CD4-positive, alpha-beta T cell treated with Interleukin-6 for 4 hours (primary cell): ENCODE measurements around the gene RIPOR3.
"Not testable (repeated sequence)": the region's sequence is repeated elsewhere in the genome, so short reads cannot be mapped to it uniquely, and the experiment has no call there.

Experiments
- DNase-seq: peaks from one replicate; pipeline ENCODE4 v3.0.0-alpha.2; 2020; ENCODE audit warnings: mixed read lengths

The RIPOR3 gene

DNA sequence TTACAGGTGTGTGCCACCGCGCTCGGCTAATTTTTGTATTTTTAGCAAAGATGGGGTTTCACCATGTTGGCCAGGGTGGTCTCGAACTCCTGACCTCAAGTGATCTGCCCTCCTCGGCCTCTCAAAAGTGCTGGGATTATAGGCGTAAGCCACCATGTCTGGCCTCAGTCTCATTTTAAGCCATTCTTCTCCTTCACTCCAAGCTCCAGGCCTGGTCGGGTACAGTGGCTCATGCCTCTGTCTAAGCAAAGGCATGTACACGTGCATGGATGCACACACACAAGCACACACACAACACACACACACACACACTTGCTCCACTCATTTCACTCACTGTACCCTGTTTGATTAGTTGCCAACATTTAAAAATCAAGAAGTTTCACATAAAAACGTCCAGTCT, 32.3 kb upstream of the RIPOR3 start:
- DNase-seq: no peak

DNA sequence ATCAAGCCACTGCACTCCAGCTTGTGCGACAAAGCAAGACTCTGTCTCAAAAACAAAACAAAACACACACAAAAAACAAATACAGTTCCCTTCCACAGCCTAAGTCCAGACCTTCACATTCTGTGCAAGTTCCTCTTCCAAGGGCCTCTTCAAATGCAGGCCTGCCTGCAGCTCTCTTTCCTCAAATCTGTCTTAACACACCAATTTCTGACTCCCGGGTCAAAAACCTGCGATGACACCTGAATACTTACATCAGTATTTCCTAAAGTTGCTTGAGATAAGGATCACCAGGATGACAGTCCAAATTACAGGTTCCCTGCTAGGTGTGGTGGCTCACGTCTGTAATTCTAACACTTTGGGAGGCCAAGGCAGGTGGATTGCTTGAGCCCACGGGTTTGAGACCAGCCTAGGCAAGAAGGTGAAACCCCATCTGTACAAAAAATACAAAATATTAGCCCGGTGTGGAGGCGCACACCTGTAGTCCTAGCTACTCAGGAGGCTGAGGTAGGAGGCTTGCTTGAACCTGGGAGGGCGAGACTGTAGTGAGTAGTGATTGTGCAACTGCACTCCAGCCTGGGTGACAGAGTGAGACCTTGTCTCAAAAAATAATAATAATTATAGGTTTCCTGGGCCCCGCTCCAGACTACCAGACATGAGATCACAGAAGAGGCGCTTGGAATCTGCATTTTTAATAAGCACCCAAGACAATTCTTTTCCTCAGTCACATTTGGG, 31.2 kb upstream of the RIPOR3 start:
- DNase-seq: no peak

DNA sequence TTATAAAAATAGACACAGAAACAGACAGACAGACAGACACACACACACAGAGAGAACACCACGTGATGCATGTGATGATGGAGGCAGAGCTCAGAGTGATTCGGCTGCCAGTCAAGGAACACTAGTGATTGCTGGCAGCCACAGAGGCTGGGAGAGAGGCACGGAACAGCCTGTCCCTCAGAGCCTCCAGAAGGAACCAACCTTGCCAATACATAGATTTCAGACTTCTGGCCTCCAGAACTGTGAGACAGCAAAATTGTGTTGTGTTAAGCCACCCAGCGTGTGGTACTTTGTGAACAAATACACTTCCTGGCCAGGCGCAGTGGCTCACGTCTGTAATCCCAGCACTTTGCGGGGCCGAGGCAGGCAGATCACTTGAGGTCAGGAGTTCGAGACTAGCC, 30.5 kb upstream of the RIPOR3 start:
- no peak for DNase-seq

DNA sequence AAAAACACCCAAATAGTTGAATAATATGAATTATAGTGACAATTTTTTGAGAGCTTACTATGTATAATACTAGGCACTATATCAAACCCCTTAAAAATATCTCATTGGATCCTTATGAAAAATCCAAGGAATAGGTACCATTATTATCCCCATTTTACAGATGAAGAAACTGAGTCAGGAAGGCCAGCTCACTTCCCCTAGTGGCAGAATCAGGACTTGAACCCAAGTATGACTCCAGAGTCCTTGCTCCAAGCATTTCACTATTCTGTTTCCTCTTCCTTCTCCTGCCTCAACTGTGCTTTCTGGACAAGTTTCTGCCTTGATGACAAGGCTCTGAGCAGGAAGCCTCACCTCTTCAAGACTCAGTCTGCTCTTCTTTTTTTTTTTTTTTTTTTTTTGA, 29.2 kb upstream of the RIPOR3 start:
- DNase-seq: no peak

DNA sequence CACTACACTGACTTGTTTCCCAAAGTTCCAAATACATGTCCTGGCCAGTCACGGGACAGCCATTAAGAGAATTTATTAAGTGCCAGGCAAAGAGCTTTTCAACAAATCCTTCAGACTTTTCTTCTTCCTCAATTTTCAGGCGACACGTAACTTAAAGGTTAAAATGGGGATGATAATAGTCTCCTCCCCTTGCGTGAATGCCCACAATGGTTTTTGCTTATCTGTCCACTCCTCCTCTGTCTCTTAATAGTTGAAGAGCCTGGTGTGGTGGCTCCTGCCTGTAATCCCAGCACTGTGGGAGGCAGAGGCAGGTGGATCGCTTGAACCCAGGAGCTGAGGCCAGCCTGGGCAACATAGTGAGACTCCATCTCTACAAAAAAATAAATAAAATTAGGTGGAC, 28.7 kb upstream of the RIPOR3 start:
- no peak for DNase-seq

DNA sequence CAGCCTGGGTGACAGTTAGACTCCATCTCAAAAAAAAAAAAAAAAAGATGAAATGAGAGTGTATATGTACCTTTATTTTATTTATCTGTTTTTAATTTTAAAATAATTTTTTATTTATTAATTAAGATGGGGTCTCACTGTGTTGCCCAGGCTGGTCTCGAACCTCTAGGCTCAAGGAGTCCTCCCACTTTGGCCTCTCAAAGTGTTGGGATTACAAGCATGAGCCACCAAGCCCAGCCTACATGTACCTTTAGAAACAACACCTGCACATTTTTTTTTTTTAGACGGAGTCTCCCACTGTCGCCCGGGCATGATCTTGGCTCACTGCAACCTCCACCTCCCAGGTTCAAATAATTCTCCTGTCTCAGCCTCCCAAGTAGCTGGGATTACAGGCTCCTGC, 28.0 kb upstream of the RIPOR3 start:
- no peak for DNase-seq

DNA sequence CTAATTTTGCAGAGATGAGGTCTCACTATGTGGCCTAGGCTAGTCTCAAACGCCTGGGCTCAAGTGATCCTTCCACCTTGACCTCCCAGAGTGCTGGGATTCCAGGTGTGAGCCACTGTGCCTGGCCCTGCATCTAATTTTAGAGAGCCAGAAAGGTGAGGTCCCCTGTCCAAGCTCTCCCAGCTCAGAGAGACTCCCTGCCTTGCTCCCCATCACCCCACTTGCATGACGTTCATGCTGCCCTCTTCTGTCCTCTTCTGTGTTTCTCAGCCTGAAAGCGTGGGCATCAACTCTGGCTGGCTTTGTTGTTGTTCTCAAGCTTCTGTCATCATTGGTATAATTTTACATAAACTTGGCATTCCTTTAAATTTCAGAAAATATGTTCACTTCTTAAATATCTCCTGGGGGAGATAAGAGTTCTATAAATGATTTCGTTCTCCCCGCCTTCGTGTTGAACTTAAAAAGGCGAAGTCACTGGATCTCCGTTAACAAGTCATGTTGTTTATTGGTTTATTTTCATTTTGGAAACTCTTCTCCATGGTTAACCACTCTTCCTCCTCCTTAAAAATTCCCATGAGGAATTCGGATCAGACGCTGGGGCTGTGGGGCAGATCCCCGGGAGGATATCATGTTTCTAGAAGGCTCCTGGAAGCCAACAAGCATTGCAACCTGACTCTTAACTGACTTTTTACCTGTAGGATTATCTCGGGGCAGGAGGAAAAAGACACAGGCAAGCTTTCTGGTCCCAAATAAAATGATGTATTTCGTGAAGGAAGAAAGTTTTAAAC, 26.8 kb upstream of the RIPOR3 start:
- DNase-seq: no peak

DNA sequence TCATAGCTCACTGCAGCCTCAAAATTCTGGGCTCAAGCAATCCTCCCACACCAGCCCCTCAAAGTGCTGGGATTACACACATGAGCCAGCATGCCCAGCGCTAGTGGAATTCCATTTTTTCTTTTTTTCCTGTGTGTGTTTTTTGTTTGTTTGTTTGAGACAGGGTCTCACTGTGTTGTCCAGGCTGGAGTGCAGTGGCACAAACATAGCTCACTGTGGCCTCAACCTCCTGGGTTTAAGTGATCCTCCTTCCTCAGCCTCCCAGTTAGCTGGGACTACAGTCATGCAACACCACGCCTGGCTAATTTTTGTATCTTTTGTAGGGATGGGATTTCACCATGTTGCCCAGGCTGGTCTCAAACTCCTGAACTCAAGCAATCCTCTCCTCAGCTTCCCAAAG, 26.0 kb upstream of the RIPOR3 start:
- DNase-seq: no peak

DNA sequence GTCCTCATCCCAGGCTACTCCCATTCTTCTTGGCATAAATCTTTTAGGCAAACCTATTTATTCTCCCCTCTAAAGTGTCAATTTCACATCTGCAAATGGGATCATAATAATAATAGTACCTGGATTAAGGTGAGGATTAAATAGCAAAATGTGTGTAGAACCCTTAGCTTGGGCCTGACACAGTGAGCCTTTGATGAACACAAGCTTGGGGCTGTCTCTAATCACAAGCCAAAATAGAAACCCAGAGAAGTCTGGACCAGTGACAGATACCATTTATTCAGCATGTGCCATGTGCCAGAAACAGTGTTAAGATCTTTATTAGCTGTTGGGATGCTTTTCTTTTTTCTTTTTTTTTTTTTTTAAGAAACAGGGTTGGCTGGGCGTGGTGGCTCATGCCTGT, 25.2 kb upstream of the RIPOR3 start:
- no peak for DNase-seq

DNA sequence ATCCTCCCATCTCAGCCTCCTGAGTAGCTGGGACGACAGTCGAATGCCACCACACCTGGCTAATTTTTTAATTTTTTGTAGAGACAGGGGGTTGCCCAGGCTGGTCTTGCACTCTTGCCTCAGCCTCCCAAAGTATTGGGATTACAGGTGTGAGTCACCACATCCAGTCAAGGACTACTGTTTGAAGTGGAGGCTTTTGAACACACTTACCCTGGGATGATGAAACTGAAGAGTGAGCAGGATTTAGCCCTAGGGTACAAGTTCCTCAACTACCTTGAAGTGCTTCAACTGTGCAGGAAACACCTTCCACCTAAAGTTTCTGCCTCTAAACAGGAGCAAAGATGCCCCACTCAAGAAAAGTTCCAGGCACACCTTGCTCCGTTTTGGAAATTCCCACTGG, 24.4 kb upstream of the RIPOR3 start:
- no peak for DNase-seq

DNA sequence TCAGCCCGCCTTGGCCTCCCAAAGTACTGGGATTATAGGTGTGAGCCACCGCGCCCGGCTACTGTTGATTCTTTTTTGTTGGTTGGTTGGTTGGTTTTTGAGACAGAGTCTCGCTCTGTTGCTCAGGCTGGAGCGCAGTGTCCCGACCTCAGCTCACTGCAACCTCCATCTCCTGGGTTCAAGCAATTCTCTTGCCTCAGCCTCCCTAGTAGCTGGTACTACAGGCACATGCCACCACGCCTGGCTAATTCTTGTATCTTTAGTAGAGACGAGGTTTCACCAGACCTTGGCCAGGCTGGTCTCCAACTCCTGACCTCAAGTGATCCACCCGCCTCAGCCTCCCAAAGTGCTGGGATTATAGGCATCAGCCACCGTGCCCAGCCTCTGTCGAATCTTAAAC, 23.1 kb upstream of the RIPOR3 start:
- not testable (repeated sequence) for DNase-seq

DNA sequence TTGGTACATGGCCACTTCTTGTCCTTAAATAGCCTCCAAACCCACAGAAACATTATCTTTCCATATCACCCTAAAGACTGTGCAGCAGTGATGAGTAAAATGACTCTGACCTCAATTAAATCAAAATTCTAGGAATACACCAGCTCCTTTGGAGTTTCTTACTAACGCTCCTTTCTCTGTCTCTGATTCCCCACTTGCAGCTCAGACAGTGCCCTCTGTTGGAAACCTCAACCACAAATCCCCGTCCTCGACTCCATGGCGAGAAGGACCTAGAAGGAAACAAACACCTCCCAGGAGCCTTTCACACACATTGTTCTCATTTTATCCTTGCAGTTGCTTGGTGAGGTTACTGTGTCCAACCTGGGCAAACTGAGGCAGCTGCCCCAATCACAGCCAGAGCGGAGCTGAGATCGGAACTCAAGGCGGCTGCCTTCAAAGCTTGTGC, 22.3 kb upstream of the RIPOR3 start:
- DNase-seq: no peak

DNA sequence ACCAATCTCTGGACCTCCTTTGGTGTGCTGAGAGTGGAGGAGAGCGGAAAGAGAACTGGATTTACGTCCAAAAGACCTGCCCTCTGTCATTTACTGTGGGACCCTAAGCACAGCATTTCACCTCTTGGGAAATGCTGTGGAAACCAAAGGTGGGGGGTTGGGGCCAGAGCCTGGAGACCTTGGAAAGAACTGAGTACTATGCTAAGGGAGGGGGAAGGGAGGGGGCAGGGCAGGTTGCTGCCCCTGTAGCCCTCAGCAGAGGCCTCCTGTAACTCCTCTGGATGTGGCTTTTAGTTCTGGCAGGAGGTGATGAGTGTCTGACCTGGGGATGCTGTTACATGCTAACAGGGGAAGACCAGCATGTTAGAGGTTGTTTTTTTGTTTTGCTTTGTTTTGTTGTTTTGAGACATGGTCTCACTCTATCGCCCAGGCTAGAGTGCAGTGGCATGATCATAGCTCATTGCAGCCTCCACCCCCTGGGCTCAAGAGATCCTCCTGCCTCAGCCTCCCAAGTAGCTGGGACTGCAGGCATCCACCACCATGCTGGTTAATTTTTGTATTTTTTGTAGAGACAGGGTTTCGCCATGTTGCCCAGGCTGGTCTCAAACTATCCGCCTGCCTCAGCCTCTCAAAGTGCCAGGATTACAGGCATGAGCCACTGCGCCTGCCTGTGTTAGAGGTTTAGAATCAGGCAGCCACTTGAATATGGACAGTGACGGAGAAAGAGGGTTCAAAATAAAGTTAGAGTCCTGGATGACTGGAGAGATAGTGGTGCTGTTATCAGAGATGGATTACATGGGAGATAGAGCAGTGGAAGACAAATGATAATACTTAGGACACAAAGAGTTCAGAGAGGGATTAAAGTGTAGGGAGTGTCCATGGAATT, 21.7 kb upstream of the RIPOR3 start:
- DNase-seq: no peak

DNA sequence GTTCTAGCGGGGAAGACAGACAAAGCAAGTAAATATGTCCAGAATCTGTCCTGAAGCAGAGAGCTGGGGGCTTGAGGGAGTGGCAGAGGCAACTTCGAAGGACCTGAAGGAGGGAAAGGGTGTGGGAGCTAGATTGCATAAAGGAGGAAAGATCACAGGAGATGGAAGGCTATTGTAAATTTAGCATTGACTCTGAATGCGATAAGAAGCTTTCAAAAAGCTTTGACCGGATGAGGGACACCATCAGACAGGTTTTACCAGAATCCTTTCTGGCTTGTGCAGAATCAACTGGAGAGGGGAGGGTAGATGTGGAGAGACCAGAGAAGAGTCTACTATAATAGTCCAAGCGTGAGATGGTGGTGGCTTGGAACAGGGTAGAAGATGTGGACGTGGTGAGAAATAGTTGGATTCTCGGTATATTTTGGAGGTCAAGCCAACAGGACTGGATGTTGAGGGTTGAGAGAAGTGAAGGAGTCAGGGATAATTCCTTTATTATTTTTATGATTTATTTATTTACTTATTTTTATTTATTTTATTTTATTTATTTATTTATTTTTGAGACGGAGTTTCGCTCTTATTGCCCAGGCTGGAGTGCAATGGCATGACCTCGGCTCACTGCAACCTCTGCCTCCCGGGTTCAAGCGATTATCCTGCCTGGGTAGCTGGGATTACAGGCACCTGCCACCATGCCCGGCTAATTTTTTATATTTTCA, 19.9 kb upstream of the RIPOR3 start:
- no peak for DNase-seq

DNA sequence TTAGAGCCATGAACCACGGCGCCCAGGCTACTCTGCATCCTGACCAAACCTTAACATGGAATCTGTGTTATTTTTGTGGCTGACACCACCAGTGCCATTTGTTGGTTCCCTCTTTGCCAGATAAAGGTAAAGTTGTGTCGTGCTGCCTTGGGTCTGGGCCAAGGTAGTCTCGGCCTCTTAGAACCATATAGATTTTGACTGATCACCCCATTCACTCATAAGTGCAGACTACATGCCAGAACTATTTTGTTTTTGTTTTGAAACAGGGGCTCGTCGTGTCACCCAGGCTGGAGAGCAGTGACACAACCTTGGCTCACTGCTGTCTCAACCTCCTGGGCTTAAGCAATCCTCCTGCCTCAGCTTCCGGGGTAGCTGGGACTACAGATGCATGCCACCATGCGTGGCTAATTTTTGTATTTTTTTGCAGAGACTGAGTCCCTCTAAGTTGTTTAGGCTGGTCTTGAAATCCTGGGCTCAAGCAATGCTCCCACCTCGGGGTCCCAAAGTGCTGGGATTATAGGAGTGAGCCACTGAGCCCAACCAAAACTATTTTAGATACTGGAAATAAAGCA, 19.2 kb upstream of the RIPOR3 start:
- no peak for DNase-seq

DNA sequence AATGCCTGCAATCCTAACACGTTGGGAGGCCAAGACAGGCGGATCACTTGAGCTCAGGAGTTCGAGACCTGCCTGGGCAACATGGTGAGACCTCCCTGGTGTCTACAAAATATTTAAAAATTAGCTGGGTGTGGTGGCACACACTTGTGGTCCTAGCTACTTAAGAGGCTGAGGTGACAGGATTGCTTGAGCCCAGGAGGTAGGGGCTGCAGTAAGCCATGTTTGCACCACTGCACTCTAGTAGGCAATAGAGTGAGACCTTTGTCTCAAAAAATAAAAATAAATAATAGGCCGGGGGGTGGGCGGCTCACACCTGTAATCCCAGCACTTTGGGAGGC, 18.3 kb upstream of the RIPOR3 start:
- no peak for DNase-seq

DNA sequence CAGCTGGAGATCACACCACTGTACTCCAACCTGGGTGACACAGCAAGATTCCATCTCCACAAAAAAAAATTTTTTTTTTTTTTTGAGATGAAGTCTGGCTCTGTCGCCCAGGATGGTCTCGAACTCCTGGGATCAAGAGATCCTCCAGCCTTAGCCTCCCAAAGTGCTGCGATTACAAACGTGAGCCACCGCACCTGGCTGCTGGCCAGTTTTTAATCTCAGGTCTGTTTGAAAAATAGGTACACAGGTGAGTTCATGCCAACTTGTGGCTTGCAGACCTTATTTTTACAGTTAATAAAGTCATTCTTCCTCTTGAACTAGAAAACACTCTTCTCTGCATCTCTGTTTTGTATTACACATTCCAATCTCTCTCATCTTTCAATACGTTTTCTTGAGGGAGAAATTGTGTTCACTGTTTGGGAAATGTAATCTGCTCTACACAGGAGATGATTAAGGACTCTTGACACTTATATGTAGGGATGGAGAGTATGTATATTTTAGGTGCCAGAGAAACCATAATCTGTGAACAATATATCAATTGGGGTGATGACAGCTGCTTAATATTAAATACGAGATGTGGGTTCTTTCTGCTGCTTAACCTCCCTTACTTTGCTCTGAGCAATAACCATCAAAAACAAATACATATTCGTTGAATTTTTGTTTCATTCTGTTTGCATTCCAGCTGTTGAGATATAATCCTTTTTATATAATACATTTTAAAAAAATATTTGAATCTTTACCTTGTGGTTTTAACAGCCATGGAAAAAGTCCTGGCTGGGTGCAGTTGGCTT, 17.7 kb upstream of the RIPOR3 start:
- DNase-seq: no peak

DNA sequence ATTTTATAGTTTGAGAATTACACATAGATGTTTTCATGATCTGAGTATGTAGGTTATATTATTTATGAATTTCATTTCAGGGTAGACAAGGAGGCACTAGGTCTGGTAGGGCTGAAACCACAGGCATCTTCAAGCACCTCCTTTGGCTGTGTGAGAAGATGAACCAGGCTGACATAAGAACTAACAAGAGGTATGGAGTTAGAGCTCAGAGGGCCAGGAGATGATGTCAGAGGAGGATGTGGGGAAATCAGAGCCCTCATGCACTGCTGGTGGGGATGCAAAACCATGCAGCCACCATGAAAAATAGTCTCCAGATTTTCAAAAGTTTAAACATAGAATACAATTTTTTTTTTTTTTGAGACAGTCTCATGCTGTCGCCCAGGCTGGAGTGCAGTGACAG, 13.6 kb upstream of the RIPOR3 start:
- DNase-seq: no peak

DNA sequence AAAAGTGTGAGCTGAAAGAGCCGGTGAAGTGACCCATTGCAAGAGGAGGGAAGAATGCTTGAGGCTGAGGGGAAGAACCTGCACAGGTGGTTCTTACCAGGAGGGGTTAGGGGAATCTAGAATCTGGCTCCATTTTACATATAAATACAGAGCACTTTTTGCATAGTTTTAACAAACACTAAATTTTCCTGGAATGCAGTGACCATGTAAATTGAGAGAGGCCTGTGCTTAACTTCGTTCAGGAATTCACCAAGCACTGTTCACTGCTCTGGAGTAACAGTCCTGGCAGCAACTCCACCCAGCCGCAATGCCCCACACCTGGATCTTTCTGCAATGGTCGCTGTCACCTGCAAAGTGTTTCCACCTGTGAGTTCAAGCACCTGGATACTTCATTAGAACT, 13.2 kb upstream of the RIPOR3 start:
- no peak for DNase-seq

DNA sequence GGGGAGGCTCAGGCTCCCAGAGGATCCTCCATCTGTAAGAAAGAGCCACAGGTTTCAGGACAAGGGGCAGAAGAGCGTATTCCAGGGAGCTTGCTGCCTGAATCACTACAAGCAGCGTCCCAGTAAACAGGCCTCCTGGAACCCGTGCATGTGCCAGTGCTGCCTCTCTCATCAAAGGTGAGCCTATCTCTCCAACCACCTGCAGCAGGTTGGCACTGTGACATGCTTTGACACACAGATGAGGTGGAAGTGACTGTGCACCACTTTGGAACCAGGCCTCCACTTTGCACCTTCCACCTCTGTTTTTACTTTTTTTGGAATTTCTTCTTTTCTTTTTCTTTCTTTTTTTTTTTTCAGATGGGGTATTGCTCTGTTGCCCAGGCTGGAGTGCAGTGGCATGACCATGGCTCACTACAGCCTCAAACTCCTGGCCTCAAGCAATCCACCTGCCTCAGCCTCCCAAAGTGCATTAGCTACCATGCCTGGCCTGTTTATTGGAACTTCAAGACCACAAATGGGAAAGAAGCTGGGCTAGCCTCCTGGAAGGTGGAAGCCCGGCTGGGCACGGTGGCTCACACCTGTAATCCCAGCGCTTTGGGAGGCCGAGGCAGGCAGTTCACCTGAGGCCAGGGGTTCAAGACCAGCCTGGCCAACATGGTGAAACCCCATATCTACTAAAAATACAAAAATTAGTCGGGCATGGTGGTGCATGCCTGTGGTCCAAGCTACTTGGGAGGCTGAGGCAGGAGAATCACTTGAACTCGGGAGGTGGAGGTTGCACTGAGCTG, 12.5 kb upstream of the RIPOR3 start:
- DNase-seq: not testable (repeated sequence)
